ENCODE measurements around the gene PANX3.

PANX3 gene

DNA sequence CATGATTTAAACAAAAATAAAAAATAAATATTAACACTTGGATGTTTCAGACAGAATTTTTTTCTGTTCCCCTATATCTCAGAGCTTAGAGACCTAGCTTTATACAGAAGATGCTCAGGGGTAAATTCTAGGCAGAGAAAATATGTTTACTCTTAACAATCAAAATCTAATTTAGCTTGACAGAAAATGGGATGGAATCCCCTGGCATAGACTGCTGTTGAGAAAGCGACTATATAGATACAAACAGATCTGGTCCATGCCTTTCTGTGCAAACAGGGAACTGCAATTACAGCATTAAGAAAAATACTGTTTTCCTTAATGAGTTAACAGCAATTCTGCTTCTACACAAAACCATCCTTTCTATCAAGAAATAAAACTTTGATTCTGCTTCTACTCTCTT is 47.8 kb downstream of the PANX3 start:
- TF ChIP-seq GATA3 (IDR thresholded peaks at IDR 0.05; ENCODE audit: low read depth, low read length) (no peak), GATA2 (IDR thresholded peaks at IDR 0.05; ENCODE audit: low read depth, low read length) (no peak)

DNA sequence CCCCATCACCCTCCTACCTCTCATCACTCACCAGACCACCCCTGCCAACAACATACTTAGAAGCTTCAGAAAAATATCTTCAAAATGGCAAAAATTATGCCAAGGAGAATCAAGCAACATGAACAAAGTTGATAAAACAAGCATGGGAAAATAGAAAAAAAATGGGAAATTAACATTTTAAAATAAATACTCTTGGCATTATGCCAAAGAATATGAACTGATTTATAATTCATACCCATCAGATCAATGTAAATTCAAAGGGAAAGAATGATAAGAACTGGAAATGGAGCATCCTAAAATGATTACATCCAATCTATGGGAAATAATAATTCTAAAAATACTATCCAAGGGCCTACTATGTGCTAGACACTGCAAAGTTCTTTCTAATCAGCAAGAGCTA is 50.3 kb downstream of the PANX3 start:
- TF ChIP-seq GATA3 (IDR thresholded peaks at IDR 0.05; ENCODE audit: low read depth, low read length) = no peak
- TF ChIP-seq GATA2 (IDR thresholded peaks at IDR 0.05; ENCODE audit: low read depth, low read length) = no peak

DNA sequence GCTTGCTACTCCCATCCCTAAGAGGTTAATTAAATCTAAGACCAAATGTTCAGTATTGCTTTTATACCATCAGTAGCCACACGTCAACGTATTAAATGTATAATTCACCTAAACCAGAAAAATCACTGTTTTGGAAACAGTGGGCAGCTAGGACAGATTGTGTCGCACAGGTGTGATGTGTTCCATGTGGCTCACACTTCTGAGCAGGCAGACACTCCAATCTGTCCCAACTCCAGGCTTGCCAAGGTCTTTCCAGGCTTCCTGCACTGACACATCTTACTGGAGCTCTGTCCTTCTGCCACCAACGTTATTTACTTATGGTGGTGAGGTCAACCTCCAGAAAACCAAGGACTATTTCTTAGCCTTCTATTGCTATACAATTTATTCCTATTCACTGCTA is 50.9 kb downstream of the PANX3 start:
- no peak for TF ChIP-seq GATA3 (IDR thresholded peaks at IDR 0.05; ENCODE audit: low read depth, low read length)
- no peak for TF ChIP-seq GATA2 (IDR thresholded peaks at IDR 0.05; ENCODE audit: low read depth, low read length)

DNA sequence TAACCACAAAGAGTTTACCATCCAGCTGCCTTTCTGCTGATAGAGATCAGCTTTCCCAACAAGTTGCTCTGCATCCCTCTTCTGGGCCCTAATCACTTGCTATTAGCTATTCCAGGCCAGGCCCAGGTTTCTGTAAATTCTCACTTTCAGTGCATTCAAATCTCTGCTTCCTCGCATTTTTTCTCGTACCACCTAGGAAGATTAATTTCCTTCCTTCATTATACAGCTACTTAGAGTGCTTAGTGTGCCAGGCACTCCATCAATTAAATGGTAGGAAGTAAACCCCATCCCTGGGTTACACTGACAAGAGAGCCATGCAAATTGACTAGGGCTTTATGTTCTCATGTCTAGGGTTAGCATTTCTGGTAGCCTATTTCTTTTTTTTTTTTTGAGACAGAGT is 52.6 kb downstream of the PANX3 start:
- no peak for TF ChIP-seq GATA2 (IDR thresholded peaks at IDR 0.05; ENCODE audit: low read depth, low read length)
- no peak for TF ChIP-seq GATA3 (IDR thresholded peaks at IDR 0.05; ENCODE audit: low read depth, low read length)

DNA sequence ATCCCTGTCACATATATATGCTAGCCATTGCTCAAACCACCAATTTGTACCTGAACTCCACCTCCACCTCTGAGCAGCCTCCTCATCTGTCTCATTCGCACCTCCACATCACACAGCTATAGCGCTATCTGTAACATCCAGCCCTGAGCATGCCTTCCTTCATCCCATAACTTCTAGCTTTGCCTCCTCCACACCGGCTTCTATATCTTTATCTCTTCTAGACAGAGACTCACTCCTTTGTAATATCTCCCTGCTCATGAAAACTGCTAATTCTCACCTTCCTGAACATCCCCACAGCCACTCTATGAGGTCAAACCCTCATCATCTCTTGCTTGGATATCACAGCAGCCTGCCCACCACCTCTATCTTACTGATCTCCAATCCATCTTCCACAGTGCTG is 56.4 kb downstream of the PANX3 start:
- TF ChIP-seq GATA2 (IDR thresholded peaks at IDR 0.05; ENCODE audit: low read depth, low read length) (no peak), GATA3 (IDR thresholded peaks at IDR 0.05; ENCODE audit: low read depth, low read length) (no peak)

DNA sequence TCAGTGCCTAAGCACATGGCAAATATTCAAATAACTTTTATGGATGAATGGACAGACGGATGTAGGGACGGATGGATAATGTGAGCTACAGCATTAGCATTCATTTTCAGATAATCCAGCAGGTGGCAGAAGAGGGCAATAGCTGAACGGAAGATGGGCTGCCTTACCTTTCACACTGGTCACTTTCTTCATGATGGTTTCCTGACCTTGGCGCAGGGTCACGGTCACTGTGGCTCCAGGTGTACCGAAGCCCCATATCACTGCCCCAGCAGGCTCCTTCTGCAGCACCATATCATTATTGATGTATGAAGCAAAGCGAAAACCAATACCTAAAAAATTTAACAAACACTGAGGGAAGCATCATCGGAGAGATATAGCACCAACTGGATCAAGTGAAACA is 58.0 kb downstream of the PANX3 start:
- no peak for TF ChIP-seq GATA2 (IDR thresholded peaks at IDR 0.05; ENCODE audit: low read depth, low read length)
- TF ChIP-seq GATA3 (IDR thresholded peaks at IDR 0.05; ENCODE audit: low read depth, low read length) = no peak
